IPS-18a (cell line): ENCODE results near the gene SLC25A23.

Experiments used
- H3K27ac ChIP-seq: one replicate; pipeline ENCODE4 v1.5.1; 2013; ENCODE audit warnings: low read length
- H3K27me3 ChIP-seq: one replicate; pipeline ENCODE4 v1.6.1; 2013; ENCODE audit warnings: mild to moderate bottlenecking, low read length; ENCODE audit not compliant: control insufficient read depth, insufficient read depth
- H3K36me3 ChIP-seq: one replicate; pipeline ENCODE4 v1.6.1; 2013; ENCODE audit warnings: low read depth, low read length; ENCODE audit not compliant: control insufficient read depth
- H3K4me1 ChIP-seq: one replicate; pipeline ENCODE4 v1.6.1; 2013; ENCODE audit warnings: low read depth, low read length; ENCODE audit not compliant: control insufficient read depth
- H3K4me3 ChIP-seq: one replicate; pipeline ENCODE4 v1.5.1; 2013; ENCODE audit warnings: low read length
- H3K9ac ChIP-seq: one replicate; pipeline ENCODE4 v1.6.1; 2013; ENCODE audit warnings: mild to moderate bottlenecking, low read length, moderate library complexity
- H3K9me3 ChIP-seq: one replicate; pipeline ENCODE4 v1.6.1; 2013; ENCODE audit warnings: low read depth, low read length; ENCODE audit not compliant: control insufficient read depth

The SLC25A23 gene

DNA sequence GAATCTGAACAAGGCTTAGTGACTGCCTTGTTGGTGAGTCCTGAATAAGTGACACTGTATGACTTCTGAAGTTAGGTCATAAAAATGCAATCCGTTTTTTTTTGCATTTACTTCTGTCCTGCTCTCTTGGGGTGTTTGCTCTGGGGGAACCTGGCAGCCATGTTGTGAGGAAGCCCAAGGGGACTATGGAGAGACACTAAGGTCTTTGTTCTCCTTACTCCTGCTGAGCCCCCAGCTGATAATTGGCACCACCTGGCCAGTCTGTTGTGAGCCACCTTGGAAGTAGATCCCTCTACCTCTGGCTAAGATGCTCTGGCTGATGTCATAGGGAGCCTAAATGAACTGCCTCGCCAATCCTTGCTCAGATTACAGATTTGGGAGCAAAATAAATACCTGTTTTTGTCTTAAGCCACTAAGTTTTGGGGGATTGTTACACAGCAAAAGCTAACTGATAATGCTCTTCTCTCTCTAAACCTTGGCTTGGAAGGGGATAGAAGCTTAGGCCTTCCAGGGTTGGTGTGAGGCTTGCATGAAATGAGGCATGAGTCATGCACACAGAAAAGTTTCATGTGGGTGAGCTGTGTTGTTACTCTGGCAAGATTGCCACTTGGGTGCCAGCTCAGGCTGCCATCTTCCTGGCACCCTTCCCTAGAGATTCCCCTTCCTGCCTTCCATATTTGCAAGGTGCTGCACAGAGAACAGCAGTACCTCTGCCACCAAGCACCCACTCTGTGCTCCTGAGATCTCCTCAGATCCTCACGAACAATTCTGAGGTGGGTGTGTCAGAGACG, 32.4 kb upstream of the SLC25A23 start:
- H3K9me3 ChIP-seq = no peaks in the 10 kb centered on the region
- no peaks in the 10 kb centered on the region for H3K4me1 ChIP-seq
- H3K27ac ChIP-seq = no peak overlapping the region
- no peak overlapping the region for H3K4me3 ChIP-seq
- H3K36me3 ChIP-seq = no peaks in the 10 kb centered on the region
- no peaks in the 10 kb centered on the region for H3K27me3 ChIP-seq
- no peak overlapping the region for H3K9ac ChIP-seq

DNA sequence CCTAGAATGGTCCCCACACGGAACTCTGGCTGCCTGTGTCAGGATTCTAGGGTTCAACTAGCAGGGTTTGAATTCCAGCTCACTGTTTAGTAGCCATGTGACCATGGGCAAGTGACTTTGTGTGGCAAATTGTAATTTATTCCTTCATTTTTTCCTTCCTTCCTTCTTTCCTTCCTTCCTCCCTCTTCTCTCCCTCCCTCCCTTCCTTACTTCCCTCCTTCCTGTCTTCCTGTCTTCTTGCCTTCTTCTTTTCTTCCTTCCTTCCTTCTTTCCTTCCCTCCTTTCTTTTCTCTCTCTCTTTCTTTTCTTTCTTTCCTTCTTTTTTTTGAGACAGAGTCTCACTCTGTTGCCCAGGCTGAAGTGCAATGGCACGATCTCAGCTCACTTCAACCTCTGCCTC, 30.5 kb upstream of the SLC25A23 start:
- Histone ChIP-seq H3K27ac (no peak overlapping the region), H3K9ac (no peak overlapping the region), H3K4me1 (no peaks in the 10 kb centered on the region), H3K4me3 (no peak overlapping the region), H3K36me3 (no peaks in the 10 kb centered on the region), H3K27me3 (no peaks in the 10 kb centered on the region), H3K9me3 (no peaks in the 10 kb centered on the region)

DNA sequence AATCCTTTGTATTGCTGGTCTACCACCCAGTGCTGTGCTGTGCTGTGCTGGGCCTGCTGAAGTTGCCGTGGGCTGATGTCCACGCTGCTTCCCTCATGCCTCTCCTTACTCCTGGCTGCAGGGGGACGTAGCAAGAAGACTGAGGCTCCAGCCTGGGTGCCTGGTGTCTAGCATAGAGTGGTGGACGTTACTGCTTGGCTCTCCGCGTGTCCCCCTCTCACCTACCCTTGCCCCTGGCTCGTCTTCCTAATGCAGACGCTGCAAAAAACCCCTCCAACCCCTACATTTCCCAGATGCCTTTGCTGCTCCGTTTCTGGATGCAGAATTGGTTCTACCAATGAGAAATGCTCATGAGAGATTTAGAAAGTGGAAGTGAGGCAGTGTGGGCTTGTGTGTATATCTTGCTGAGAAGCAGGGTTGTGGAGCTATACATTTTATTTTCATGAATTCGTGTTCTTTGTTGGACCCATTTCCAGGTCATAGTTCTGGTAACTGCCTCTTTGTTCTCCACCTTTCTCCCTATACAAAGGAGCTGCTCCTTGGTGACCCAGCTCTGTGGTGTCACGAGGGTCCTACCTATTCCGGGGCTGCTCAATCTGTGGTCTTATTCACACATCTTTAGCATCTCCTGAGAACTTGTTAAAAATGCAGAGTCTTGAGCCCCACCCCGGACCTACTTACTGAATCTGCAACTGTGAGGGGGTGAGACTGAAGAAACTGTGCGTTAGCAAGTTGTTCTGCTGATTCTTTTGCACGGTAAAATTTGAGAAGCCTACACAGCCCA, 29.9 kb upstream of the SLC25A23 start:
- Histone ChIP-seq H3K27ac (no peak overlapping the region), H3K9ac (no peak overlapping the region), H3K4me1 (no peaks in the 10 kb centered on the region), H3K36me3 (no peaks in the 10 kb centered on the region), H3K27me3 (no peaks in the 10 kb centered on the region), H3K4me3 (no peak overlapping the region), H3K9me3 (no peaks in the 10 kb centered on the region)

DNA sequence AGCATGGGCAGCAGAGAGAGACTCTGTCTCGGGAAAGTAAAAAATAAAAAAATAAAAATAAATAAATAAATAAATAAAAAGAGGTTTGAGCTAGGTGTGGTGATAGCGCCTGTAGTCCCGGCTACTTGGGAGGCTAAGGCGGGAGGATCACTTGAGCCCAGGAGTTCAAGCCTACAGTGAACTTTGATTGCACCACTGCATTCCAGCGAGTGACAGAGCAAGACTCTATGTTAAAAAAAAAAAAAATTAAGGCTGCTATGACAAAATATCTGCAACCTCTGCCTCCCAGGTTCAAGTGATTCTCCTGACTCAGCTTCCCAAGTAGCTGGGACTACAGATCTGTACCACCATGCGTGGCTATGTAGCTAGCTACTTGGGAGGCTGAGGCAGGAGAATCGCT, 25.2 kb upstream of the SLC25A23 start:
- H3K27me3 ChIP-seq = no peaks in the 10 kb centered on the region
- H3K4me1 ChIP-seq = no peaks in the 10 kb centered on the region
- no peak overlapping the region for H3K9ac ChIP-seq
- H3K36me3 ChIP-seq = no peaks in the 10 kb centered on the region
- no peaks in the 10 kb centered on the region for H3K9me3 ChIP-seq
- no peak overlapping the region for H3K27ac ChIP-seq
- H3K4me3 ChIP-seq = no peak overlapping the region

DNA sequence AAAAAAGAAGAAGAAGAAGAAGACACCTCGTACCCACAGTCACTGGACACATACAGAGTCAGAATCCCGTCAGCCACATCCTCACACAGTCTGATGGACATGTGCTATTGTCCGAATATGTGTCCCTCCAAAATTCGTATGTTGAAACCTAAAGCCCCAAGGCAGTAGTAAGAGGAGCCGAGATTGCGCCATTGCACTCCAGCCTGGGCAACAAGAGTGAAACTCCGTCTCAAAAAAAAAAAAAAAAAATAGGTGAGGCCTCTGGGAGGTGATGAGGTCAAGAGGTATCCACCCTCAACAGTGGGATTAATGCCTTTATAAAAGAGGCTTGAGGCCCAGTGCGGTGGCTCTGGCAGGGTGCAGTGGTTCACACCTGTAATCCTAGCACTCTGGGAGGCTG, 24.6 kb upstream of the SLC25A23 start:
- Histone ChIP-seq H3K27ac (no peak overlapping the region), H3K9ac (no peak overlapping the region), H3K27me3 (no peaks in the 10 kb centered on the region), H3K36me3 (no peaks in the 10 kb centered on the region), H3K4me3 (no peak overlapping the region), H3K4me1 (no peaks in the 10 kb centered on the region), H3K9me3 (no peaks in the 10 kb centered on the region)

DNA sequence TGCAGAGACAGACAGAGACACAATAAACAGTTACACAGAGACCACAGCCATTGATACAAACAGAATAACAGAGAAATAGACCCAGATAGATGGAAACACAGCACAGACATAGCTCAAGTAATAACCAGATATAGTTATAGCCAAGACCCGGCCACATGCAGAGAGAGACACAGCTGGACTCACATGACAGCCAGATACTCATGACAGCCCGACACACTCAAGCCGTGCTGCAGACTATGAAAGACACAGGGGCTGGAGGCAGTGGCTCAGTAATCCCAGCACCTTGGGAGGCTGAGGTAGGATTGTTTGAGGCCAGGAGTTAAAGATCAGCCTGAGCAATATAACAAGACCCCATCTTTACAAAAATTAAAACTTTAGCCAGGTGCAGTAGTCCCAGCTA, 23.6 kb upstream of the SLC25A23 start:
- no peaks in the 10 kb centered on the region for H3K36me3 ChIP-seq
- no peak overlapping the region for H3K9ac ChIP-seq
- no peaks in the 10 kb centered on the region for H3K4me1 ChIP-seq
- no peaks in the 10 kb centered on the region for H3K9me3 ChIP-seq
- no peak overlapping the region for H3K4me3 ChIP-seq
- H3K27me3 ChIP-seq = no peaks in the 10 kb centered on the region
- H3K27ac ChIP-seq = no peak overlapping the region

DNA sequence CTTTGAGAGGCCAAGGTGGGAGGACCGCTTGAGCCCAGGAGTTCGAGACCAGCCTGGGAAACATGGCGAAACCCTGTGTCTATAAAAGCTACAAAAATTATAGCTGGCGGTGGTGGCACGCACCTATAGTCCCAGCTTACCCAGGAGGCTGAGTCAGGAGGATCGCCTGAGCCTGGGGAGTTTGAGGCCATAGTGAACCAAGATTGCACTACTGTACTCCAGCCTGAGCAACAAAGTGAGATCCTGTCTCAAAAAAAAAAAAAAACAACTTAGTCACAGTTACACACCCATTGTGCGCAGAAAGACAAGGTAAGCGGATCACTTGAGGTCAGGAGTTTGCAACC, 22.7 kb upstream of the SLC25A23 start:
- H3K27me3 ChIP-seq = no peaks in the 10 kb centered on the region
- H3K36me3 ChIP-seq = no peaks in the 10 kb centered on the region
- no peaks in the 10 kb centered on the region for H3K9me3 ChIP-seq
- no peak overlapping the region for H3K9ac ChIP-seq
- no peak overlapping the region for H3K4me3 ChIP-seq
- H3K4me1 ChIP-seq = no peaks in the 10 kb centered on the region
- H3K27ac ChIP-seq = no peak overlapping the region

DNA sequence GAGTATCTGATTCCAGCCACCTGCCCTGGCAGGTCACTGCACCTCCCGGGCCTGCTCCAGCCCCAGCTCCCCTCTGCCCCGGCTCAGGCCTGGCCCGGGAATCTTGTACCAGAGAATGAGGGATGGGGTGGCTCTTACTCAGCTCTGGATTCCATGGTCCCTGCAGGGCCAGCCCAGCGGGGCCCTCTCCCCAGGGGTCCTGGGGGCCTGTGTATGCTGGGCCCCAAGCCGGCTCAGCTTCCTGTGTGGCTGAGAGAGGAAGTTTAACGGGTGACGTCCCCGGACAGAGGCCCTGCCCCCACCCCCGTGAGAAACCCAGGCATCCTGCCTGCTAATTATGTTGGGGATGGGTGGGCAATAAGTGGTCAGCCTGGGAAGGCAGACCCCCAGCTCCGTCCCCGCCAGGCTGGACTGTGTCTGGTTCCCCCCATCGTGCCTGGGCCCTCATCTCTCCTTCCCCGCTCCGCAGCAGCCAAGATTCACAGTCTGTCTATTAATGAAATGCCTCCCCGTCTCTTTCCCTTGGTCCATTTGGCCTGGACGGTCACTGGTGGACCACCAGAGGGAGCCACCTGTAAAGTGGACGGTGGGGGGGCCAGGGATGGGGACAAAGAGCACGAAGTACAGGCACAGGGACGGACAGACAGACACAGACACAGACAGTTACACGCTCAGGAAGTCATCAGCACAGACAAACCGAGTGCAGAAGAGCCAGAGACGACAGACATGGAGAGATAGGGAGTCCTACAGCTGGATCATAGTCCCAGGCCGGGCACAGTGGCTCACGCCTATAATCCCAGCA, 22.1 kb upstream of the SLC25A23 start, which contains the start of gene DENND1C:
TSS of gene DENND1C (minus strand) at position 247 of the 802 bp plus-strand sequence. CDS start at position 155, 92 bp downstream.
- H3K36me3 ChIP-seq = no peaks in the 10 kb centered on the region
- no peaks in the 10 kb centered on the region for H3K4me1 ChIP-seq
- no peaks in the 10 kb centered on the region for H3K9me3 ChIP-seq
- no peak within 1 kb of the TSS for H3K9ac ChIP-seq
- H3K27ac ChIP-seq = no peak within 1 kb of the TSS
- H3K4me3 ChIP-seq = no peak within 1 kb of the TSS
- H3K27me3 ChIP-seq = no peaks in the 10 kb centered on the region

DNA sequence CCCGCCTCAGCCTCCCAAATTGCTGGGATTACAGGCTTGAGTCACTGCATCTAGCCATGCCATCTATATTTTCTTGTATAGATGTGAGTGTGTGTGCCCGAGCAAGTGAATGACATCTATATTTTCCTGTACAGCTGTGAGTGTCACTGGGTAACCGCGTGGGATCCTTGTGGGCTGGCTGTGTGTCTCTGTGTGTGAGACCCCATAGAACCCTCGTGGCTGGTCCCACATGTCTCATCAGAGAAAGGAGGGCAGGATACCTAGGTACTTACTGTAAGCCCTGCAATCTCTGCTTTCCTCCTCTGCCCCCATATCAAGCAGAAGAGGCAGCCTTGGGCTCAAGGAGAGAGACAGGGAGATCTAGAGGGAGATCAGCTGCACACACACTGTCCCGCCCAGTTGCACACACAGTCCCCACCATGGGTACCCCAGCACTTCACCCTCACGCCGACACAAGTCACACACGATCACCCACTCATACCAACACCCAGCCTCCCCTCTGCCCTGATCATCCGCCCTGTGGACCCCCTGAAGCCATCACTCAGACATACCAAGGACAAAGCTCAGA, 21.3 kb upstream of the SLC25A23 start:
- H3K4me3 ChIP-seq = no peak overlapping the region
- peaks cover under 1% of the 10 kb centered on the region for H3K27me3 ChIP-seq
- H3K9ac ChIP-seq = no peak overlapping the region
- no peaks in the 10 kb centered on the region for H3K4me1 ChIP-seq
- H3K27ac ChIP-seq = no peak overlapping the region
- no peaks in the 10 kb centered on the region for H3K9me3 ChIP-seq
- no peaks in the 10 kb centered on the region for H3K36me3 ChIP-seq

DNA sequence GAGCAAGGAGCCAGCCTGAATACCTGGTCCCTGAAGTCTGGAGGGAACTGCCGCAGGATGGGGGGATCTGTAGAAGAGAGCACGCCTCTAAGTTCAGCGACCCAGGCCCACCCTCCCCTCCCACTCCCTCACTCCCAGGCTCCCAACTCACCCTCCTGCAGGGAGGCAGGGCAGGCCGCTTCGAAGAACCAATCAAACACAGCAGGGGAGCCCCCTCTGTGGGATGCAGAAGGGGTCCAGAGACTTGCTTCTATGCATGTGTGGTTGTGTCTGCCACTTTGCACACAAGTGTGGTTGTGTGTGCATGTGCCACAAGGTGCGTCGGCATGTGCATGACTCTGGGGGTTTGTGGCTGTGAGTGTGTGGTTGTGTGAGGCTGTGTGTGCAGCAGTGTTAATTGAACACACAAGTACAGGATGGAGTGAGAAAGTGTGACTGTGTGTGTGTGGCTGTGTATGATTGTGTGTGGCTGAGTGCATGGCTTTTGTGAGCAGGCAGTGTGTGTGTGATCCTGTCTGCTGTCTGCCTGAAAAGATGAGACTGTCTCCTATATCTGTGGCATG, 20.3 kb upstream of the SLC25A23 start:
- Histone ChIP-seq H3K9me3 (no peaks in the 10 kb centered on the region), H3K36me3 (no peaks in the 10 kb centered on the region), H3K27ac (no peak overlapping the region), H3K9ac (no peak overlapping the region), H3K27me3 (peaks cover 10% of the 10 kb centered on the region), H3K4me3 (no peak overlapping the region), H3K4me1 (no peaks in the 10 kb centered on the region)

DNA sequence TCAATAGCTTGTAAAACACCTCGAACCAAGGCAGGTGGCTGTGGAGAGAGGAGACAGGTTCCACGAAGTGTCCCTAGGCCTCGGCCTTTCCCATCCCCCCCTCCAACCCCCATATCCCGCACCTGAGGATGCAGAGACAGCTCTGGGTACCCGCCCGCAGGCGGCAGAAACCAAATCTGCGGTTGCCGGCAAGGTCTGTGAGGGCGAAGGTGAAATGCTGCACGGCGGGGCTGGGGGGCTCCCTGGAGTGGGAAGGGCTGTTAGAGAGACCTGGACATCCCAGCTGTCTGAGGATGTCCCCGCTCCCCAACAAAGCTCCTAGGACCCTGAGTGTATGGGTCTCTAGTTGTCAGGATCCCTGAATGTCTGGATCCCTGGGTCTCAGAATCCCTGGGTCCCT, 19.2 kb upstream of the SLC25A23 start:
- H3K4me3 ChIP-seq = no peak overlapping the region
- H3K27ac ChIP-seq = no peak overlapping the region
- no peak overlapping the region for H3K9ac ChIP-seq
- no peaks in the 10 kb centered on the region for H3K36me3 ChIP-seq
- H3K4me1 ChIP-seq = no peaks in the 10 kb centered on the region
- no peaks in the 10 kb centered on the region for H3K9me3 ChIP-seq
- H3K27me3 ChIP-seq = peaks cover 21% of the 10 kb centered on the region
